Endothelial cell (in vitro differentiated cells): ENCODE data around the gene LIN7B. TPM values are rescaled to one million over a fixed set of nuclear protein-coding genes. Genes with fewer than 3 reads are reported as not detected.
A peak's percentile ranks its signal among the peaks of the same experiment; 100 is the strongest.
"Not testable (repeated sequence)": the region's sequence is repeated elsewhere in the genome, so short reads cannot be mapped to it uniquely, and the experiment has no call there.

Source experiments
- DNase-seq: peaks from one replicate; pipeline ENCODE4 v3.0.0; 2021; ENCODE audit warnings: low spot score
- H3K27ac Mint-ChIP-seq: one replicate; pipeline ENCODE4 v1.8.0; 2021; ENCODE audit warnings: mixed read lengths, inconsistent platforms; ENCODE audit not compliant: unreplicated experiment
- H3K27me3 Mint-ChIP-seq: one replicate; pipeline ENCODE4 v1.8.0; 2021; ENCODE audit warnings: mild to moderate bottlenecking, moderate library complexity, mixed read lengths, inconsistent platforms; ENCODE audit not compliant: unreplicated experiment
- H3K36me3 Mint-ChIP-seq: one replicate; pipeline ENCODE4 v1.8.0; 2021; ENCODE audit warnings: mild to moderate bottlenecking, low read depth, mixed read lengths, inconsistent platforms; ENCODE audit not compliant: unreplicated experiment
- H3K4me1 Mint-ChIP-seq: one replicate; pipeline ENCODE4 v1.8.0; 2021; ENCODE audit warnings: mild to moderate bottlenecking, mixed read lengths, inconsistent platforms; ENCODE audit not compliant: unreplicated experiment
- H3K4me3 Mint-ChIP-seq: one replicate; pipeline ENCODE4 v1.8.0; 2021; ENCODE audit warnings: mild to moderate bottlenecking, mixed read lengths, inconsistent platforms; ENCODE audit not compliant: unreplicated experiment
- H3K9me3 Mint-ChIP-seq: one replicate; pipeline ENCODE4 v1.8.0; 2021; ENCODE audit warnings: mixed read lengths, inconsistent platforms; ENCODE audit not compliant: unreplicated experiment
- total RNA-seq: library from RNA; stranded (reverse); fragmentation: NEBNext Ultra II Directional; extraction: Animal tissue kit (Norgen Biotek cat#: 25700); gene quantifications from one replicate; pipeline ENCODE4 v1.2.1, GENCODE V29; 2021; ENCODE audit not compliant: unreplicated experiment
- TF ChIP-seq, protein P1 (sequence below): fragments of 200-600 bp; sonication (generic); IDR thresholded peaks from one replicate; pipeline ENCODE4 v1.5.0; 2021; ENCODE audit warnings: antibody characterized with exemption; ENCODE audit not compliant: unreplicated experiment

LIN7B gene
- total RNA-seq, 1 donor from 2014 or later: 5.8 TPM

DNA sequence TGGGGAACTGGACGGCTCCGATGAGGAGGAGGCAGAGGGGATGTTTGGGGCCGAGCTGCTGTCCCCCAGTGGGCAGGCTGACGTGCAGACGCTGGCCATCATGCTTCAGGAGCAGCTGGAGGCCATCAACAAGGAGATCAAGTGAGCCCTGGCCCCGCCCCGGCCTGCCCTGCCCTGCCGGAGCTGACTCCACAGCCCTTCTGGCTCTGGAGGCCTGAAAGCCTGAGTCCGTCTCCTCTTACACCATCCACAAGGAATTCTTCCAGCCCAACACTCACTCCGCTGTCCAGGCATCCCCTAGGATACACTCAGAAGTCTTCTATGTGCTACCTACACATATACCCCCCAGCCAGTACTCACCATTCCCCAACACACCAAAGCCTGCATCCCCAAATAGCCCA lies 22.6 kb downstream of the LIN7B start:
- Mint-ChIP-seq H3K9me3 (no peaks in the 10 kb centered on the region), H3K27ac (no peak overlapping the region), H3K4me3 (no peak overlapping the region), H3K4me1 (no peaks in the 10 kb centered on the region), H3K36me3 (no peaks in the 10 kb centered on the region), H3K27me3 (peaks cover 10% of the 10 kb centered on the region)
- no peak for DNase-seq
- TF ChIP-seq, protein P1, sequence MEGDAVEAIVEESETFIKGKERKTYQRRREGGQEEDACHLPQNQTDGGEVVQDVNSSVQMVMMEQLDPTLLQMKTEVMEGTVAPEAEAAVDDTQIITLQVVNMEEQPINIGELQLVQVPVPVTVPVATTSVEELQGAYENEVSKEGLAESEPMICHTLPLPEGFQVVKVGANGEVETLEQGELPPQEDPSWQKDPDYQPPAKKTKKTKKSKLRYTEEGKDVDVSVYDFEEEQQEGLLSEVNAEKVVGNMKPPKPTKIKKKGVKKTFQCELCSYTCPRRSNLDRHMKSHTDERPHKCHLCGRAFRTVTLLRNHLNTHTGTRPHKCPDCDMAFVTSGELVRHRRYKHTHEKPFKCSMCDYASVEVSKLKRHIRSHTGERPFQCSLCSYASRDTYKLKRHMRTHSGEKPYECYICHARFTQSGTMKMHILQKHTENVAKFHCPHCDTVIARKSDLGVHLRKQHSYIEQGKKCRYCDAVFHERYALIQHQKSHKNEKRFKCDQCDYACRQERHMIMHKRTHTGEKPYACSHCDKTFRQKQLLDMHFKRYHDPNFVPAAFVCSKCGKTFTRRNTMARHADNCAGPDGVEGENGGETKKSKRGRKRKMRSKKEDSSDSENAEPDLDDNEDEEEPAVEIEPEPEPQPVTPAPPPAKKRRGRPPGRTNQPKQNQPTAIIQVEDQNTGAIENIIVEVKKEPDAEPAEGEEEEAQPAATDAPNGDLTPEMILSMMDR: no peak

DNA sequence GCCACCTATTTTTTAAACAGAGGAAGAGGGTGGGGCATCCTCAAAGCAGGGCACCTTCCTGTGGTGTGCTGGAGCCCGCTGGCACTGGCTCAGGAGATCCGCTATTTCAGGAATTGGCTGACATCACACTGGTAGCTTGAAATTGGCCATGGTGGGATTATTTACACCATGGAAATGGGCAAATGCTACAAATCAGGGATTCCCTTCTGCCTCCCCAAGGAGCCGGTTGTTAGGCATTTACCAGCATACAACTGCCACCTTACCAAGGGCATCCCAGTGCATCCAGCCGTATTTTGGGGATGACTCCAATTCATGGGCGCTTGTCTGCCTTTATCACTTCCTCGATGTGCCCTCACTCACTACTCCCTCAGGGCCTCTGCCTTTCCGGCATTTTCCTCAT lies 26.8 kb downstream of the LIN7B start:
- H3K27ac Mint-ChIP-seq: no peak overlapping the region
- H3K27me3 Mint-ChIP-seq: peaks cover 13% of the 10 kb centered on the region
- peaks cover 14% of the 10 kb centered on the region for H3K4me1 Mint-ChIP-seq
- TF ChIP-seq, protein P1: no peak
- H3K36me3 Mint-ChIP-seq: no peaks in the 10 kb centered on the region
- H3K4me3 Mint-ChIP-seq: peak overlapping the region; percentile 3
- DNase-seq: no peak
- H3K9me3 Mint-ChIP-seq: no peaks in the 10 kb centered on the region

DNA sequence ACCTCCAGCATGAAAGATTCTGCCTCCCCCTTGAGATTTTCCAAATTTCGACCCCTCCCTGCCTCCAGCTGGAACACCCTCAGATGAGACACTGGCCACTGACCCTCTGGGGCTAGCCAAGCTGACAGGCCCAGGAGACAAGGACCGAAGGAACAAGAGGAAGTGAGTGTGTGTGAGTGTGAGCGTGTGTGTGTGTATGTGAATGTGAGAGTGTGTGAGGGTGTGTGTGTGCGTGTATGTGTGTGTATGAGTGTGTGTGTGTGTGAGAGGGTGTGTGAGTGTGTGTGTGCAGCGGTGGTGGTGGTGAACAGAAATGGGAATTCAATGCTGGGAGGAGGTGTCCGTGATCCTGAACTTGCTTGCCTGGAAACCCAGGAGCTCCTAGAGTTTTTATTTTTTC lies 27.2 kb downstream of the LIN7B start:
- peaks cover 14% of the 10 kb centered on the region for H3K27me3 Mint-ChIP-seq
- no peak overlapping the region for H3K27ac Mint-ChIP-seq
- TF ChIP-seq, protein P1: no peak
- H3K36me3 Mint-ChIP-seq: no peaks in the 10 kb centered on the region
- peaks cover 16% of the 10 kb centered on the region for H3K4me1 Mint-ChIP-seq
- DNase-seq: no peak
- no peaks in the 10 kb centered on the region for H3K9me3 Mint-ChIP-seq
- peak overlapping the region; percentile 3 for H3K4me3 Mint-ChIP-seq

DNA sequence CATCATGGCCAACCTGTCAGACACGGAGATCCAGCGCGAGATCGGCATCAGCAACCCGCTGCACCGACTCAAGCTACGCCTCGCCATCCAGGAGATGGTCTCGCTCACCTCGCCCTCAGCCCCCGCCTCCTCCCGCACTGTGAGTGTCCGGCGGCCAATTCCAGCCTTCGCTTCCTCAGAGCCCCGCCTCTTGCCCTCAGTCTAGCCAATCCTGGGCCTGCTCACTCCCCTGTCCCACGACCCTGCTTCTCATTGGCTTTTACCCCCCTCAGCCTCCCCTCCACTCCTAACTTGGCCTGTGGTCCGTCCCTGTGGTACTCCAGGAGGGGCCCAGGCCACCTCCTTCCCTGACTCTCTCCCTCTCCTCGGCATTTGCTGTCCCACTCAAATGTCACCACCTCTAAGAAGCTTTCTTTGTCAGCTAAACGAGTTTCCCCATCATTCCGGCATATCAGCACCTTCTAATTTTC lies 28.7 kb downstream of the LIN7B start:
- Mint-ChIP-seq H3K4me3 (peak overlapping the region; percentile 91), H3K9me3 (no peaks in the 10 kb centered on the region), H3K36me3 (peaks cover 4% of the 10 kb centered on the region), H3K4me1 (peaks cover 23% of the 10 kb centered on the region), H3K27ac (no peak overlapping the region), H3K27me3 (peaks cover 20% of the 10 kb centered on the region)
- peak; percentile 91 for DNase-seq
- TF ChIP-seq, protein P1: no peak

DNA sequence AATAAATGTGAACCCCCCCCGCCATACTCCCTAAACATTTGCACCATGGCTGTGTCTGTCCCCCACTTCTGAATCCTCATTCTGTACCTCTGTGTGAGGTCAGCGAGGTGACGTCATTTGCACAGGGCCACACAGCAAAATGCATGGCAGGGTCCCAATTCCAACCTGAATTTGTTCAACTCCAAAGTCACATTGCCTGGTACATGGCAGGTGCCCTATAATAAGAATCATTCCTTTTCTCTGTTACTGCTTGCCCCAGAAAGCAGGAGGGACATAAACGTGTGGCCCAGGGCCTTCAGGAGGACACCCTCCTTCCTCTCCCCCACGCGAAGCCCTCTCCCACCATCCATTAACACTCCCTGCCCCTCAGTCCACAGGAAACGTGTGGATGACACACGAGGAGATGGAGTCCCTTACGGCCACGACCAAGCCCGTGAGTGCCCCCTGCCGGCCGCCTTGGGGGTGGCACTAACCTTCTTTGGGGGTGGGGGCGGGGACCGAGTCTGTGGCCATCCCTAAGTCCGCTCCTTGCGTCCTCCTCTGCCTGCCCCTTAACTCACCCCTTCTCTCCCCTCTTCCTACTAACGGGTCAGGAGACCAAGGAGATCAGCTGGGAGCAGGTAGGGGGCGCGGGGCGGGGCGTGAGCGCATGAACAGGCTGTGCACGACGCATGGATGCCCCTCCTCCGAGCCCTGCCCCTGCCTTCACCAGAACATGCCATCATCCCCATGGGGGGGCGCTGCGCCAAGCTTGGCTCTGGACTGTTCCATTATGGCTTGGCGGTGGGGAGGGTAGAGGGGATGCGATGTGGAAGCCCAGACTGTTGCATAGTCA lies 31.6 kb downstream of the LIN7B start:
- TF ChIP-seq, protein P1: peak; percentile 96
- peak; percentile 89 for DNase-seq
- H3K4me1 Mint-ChIP-seq: peaks cover 31% of the 10 kb centered on the region
- no peak overlapping the region for H3K27ac Mint-ChIP-seq
- H3K27me3 Mint-ChIP-seq: peaks cover 20% of the 10 kb centered on the region
- no peaks in the 10 kb centered on the region for H3K9me3 Mint-ChIP-seq
- H3K36me3 Mint-ChIP-seq: peaks cover 4% of the 10 kb centered on the region
- peak overlapping the region; percentile 68 for H3K4me3 Mint-ChIP-seq

DNA sequence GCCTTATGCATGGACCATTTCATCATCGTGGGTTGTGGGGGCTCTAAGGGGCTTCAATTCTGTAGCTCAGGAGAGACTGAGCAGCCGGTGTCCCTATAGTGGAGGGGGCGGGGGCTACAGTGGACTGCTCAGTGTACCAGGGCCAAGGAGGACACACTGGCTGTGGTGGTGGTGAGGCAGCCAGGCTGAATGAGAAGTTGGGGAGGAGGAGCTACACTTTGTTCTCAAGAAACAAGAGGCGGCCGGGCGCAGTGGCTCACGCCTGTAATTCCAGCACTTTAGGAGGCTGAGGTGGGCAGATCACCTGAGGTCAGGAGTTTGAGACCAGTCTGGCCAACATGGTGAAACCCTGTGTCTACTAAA lies 32.2 kb downstream of the LIN7B start:
- H3K36me3 Mint-ChIP-seq, H3K27ac Mint-ChIP-seq, DNase-seq, H3K9me3 Mint-ChIP-seq: not testable (repeated sequence)
- Mint-ChIP-seq H3K27me3 (peaks cover 18% of the 10 kb centered on the region), H3K4me3 (peak overlapping the region; percentile 68), H3K4me1 (peaks cover 33% of the 10 kb centered on the region)
